Measurements from ENCODE around the gene ZNF133. TPM values are rescaled to one million over a fixed set of nuclear protein-coding genes. Genes with fewer than 3 reads are reported as not detected.

Gene ZNF133
- total RNA-seq, 1 experiment from 2014 or later, result 8.2 TPM

GRCh38 chr20:18250217-18250616 lies 38.1 kb upstream of the ZNF133 start:
- no peak overlapping the region for H3K27ac ChIP-seq (ENCODE audit: low read length)
- TF ChIP-seq TCF7L2 (IDR thresholded peaks at IDR 0.05; ENCODE audit: low read depth, low read length) (no peak), POLR2AphosphoS5 (IDR thresholded peaks at IDR 0.05; ENCODE audit: low read depth, low read length) (no peak), REST (IDR thresholded peaks at IDR 0.05; ENCODE audit: insufficient read depth in 1 of 2, low read depth in 2 of 2, low read length in 1 of 2) (no peak), SIN3A (IDR thresholded peaks at IDR 0.05; ENCODE audit: borderline replicate concordance, insufficient read depth, low read depth, low read length) (no peak), CTCF (IDR thresholded peaks at IDR 0.05) (no peak)
- POLR2A ChIA-PET, result no interaction called here
- no peak overlapping the region for H3K4me3 ChIP-seq (ENCODE audit: low read depth in 2 of 2, low read length in 2 of 2)
- intact Hi-C loops (cut with micrococcal nuclease; ENCODE audit: unreplicated experiment), result no loop called here
- in situ Hi-C loops (cut with HindIII; ENCODE audit: low pct_unique_long_range_greater_than_20kb, low sequenced_read_pairs), result no loop called here
- no TSS peak for BruUV-seq (replicated peaks)
- H3K9me3 ChIP-seq (ENCODE audit: control insufficient read depth, insufficient read depth, low read depth, low read length), result no peaks in the 10 kb centered on the region
- DNase-seq (ENCODE audit: low read depth, low spot score), result no peak
- CTCF ChIA-PET, result no interaction called here
- ATAC-seq, result no peak
- no peaks in the 10 kb centered on the region for H3K27me3 ChIP-seq (ENCODE audit: control insufficient read depth, insufficient read depth, low read length)
- no peaks in the 10 kb centered on the region for H3K4me1 ChIP-seq (ENCODE audit: control insufficient read depth, insufficient read depth, low read length)
- no peaks in the 10 kb centered on the region for H3K36me3 ChIP-seq (ENCODE audit: control insufficient read depth, insufficient read depth, low read length)

GRCh38 chr20:18252597-18253451 lies 35.5 kb upstream of the ZNF133 start:
- in situ Hi-C loops (cut with HindIII; ENCODE audit: low pct_unique_long_range_greater_than_20kb, low sequenced_read_pairs), result no loop called here
- ATAC-seq, result no peak
- no TSS peak for BruUV-seq (replicated peaks)

More at GRCh38 chr20:18252597-18253451, 35.5 kb upstream of the ZNF133 start:
- DNase-seq (ENCODE audit: low read depth, low spot score), result no peak
- TF ChIP-seq SIN3A (IDR thresholded peaks at IDR 0.05; ENCODE audit: borderline replicate concordance, insufficient read depth, low read depth, low read length) (no peak), CTCF (IDR thresholded peaks at IDR 0.05) (no peak), TCF7L2 (IDR thresholded peaks at IDR 0.05; ENCODE audit: low read depth, low read length) (no peak)
- Histone ChIP-seq H3K27me3 (ENCODE audit: control insufficient read depth, insufficient read depth, low read length) (no peaks in the 10 kb centered on the region), H3K4me3 (ENCODE audit: low read depth in 2 of 2, low read length in 2 of 2) (no peak overlapping the region), H3K4me1 (ENCODE audit: control insufficient read depth, insufficient read depth, low read length) (no peaks in the 10 kb centered on the region), H3K36me3 (ENCODE audit: control insufficient read depth, insufficient read depth, low read length) (no peaks in the 10 kb centered on the region), H3K27ac (ENCODE audit: low read length) (no peak overlapping the region), H3K9me3 (ENCODE audit: control insufficient read depth, insufficient read depth, low read depth, low read length) (no peaks in the 10 kb centered on the region)
- CTCF ChIA-PET, result no interaction called here
- intact Hi-C loops (cut with micrococcal nuclease; ENCODE audit: unreplicated experiment), result no loop called here
- POLR2A ChIA-PET, result no interaction called here

All from Panc1 (cell line).